K562 (cell line): Measurements from ENCODE around the gene GSTM2. TPM values are rescaled to one million over a fixed set of nuclear protein-coding genes. Genes with fewer than 3 reads are reported as not detected.

Experiments used
- AFF1 ChIP-seq, 2 experiments: fragments of 450-650 bp; IDR thresholded peaks; 2 replicates each; pipeline ENCODE4 v1.6.1; 2018; ENCODE audit warnings: mild to moderate bottlenecking in 2 of 2, low read depth in 1 of 2; ENCODE audit not compliant: partially characterized antibody in 2 of 2
- BRD9 ChIP-seq: fragments of 450-650 bp; IDR thresholded peaks from 2 replicates; pipeline ENCODE4 v1.6.1; 2018; ENCODE audit warnings: low read depth; ENCODE audit not compliant: partially characterized antibody
- CEBPG ChIP-seq, 3 experiments: fragments of 200-800 bp in 1 of 3; sonication (Bioruptor generic) in 1 of 3; sonication (generic) in 1 of 3; formaldehyde crosslinking in 1 of 3; IDR thresholded peaks in 2 of 3; conservative IDR thresholded peaks in 1 of 3; 2 replicates each; pipeline versions ENCODE4 v1.6.1 to v1.8.0; 2016 to 2022; ENCODE audit warnings: missing compliant biosample characterization in 2 of 3, missing genetic modification characterization in 2 of 3, mild to moderate bottlenecking in 1 of 3, missing genetic modification reagents in 1 of 3
- CREB3 ChIP-seq: fragments of 450-650 bp; conservative IDR thresholded peaks from 2 replicates; pipeline ENCODE4 v1.6.1; 2016; ENCODE audit warnings: missing genetic modification characterization, low read depth, mild to moderate bottlenecking, missing compliant biosample characterization, moderate library complexity
- EHMT2 ChIP-seq: fragments of 450-650 bp; IDR thresholded peaks from 2 replicates; pipeline ENCODE4 v1.6.1; 2018; ENCODE audit warnings: antibody characterized with exemption
- ERF ChIP-seq: fragments of 450-650 bp; formaldehyde crosslinking; IDR thresholded peaks from 2 replicates; pipeline ENCODE4 v1.4.0; 2020; ENCODE audit warnings: mild to moderate bottlenecking, mixed read lengths
- ETV1 ChIP-seq: fragments of 450-650 bp; conservative IDR thresholded peaks from 2 replicates; pipeline ENCODE4 v1.6.1; 2016; ENCODE audit warnings: missing genetic modification characterization, control low read depth, low read depth, missing compliant biosample characterization
- FOS ChIP-seq: IDR thresholded peaks from 3 replicates; pipeline ENCODE4 v1.6.1; 2011; ENCODE audit not compliant: insufficient read length; ENCODE audit errors: extremely low read depth
- FOSL1 ChIP-seq: fragments of 200-800 bp; sonication (Bioruptor generic); conservative IDR thresholded peaks from 2 replicates; pipeline ENCODE4 v1.6.1; 2016; ENCODE audit warnings: missing genetic modification characterization, missing compliant biosample characterization
- GATAD2B ChIP-seq: fragments of 450-650 bp; IDR thresholded peaks from 2 replicates; pipeline ENCODE4 v1.6.1; 2017; ENCODE audit warnings: mild to moderate bottlenecking, borderline replicate concordance
- KAT2B ChIP-seq: IDR thresholded peaks from one replicate; pipeline ENCODE4 v1.6.1; 2012; ENCODE audit warnings: low read depth, mild to moderate bottlenecking, control low read depth, inconsistent platforms, low read length, moderate library complexity
- NFE2L1 ChIP-seq: fragments of 450-650 bp; IDR thresholded peaks from 2 replicates; pipeline ENCODE4 v1.6.1; 2016; ENCODE audit warnings: missing genetic modification characterization, low read depth, mild to moderate bottlenecking, missing compliant biosample characterization, moderate library complexity, borderline replicate concordance
- NFIX ChIP-seq: fragments of 250-450 bp; sonication (Bioruptor Pico); IDR thresholded peaks from 2 replicates; pipeline ENCODE4 v1.4.0; 2020; ENCODE audit warnings: low read depth, mild to moderate bottlenecking, moderate library complexity
- NR1H2 ChIP-seq: sonication (generic); formaldehyde crosslinking; IDR thresholded peaks from 2 replicates; pipeline ENCODE4 v1.4.0; 2020; ENCODE audit warnings: mild to moderate bottlenecking, missing genetic modification reagents
- RNF2 ChIP-seq: sonication (generic); IDR thresholded peaks from 2 replicates; pipeline ENCODE4 v1.6.1; 2016
- SMARCB1 ChIP-seq: IDR thresholded peaks from 2 replicates; pipeline ENCODE4 v1.6.1; 2011; ENCODE audit warnings: improper control_type of control experiment, low read depth; ENCODE audit not compliant: insufficient read length
- TFAP4 ChIP-seq: sonication (generic); formaldehyde crosslinking; IDR thresholded peaks from 2 replicates; pipeline ENCODE4 v1.8.0; 2022; ENCODE audit warnings: missing genetic modification reagents, mild to moderate bottlenecking, moderate library complexity, borderline replicate concordance
- ZNF253 ChIP-seq: fragments of 250-450 bp; sonication (Bioruptor Pico); conservative IDR thresholded peaks from 2 replicates; pipeline ENCODE4 v1.6.1; 2021; ENCODE audit warnings: mild to moderate bottlenecking
- ZNF586 ChIP-seq: fragments of 450-650 bp; formaldehyde crosslinking; conservative IDR thresholded peaks from 2 replicates; pipeline ENCODE4 v1.4.0; 2020; ENCODE audit warnings: mild to moderate bottlenecking, moderate library complexity
- ZNF644 ChIP-seq: fragments of 200-800 bp; sonication (Bioruptor generic); IDR thresholded peaks from 2 replicates; pipeline ENCODE4 v1.6.1; 2016; ENCODE audit warnings: low read depth, missing genetic modification characterization, missing compliant biosample characterization
- ZNF75A ChIP-seq: fragments of 450-650 bp; formaldehyde crosslinking; IDR thresholded peaks from 2 replicates; pipeline ENCODE4 v1.4.0; 2020; ENCODE audit warnings: mild to moderate bottlenecking
- ZNF77 ChIP-seq: fragments of 250-450 bp; sonication (Bioruptor Pico); IDR thresholded peaks from 2 replicates; pipeline ENCODE4 v1.5.0; 2020
- polyA plus RNA-seq, 8 experiments: library from polyadenylated mRNA; depleted of rRNA in 4 of 8; stranded (reverse) in 5 of 8; unstranded in 3 of 8; fragments of >200 nt; fragmentation: Nextera tagmentation in 2 of 8; fragmentation: Illumina TruSeq in 1 of 8; extraction: Ambion mirVana in 2 of 8; extraction: Trizol in 1 of 8; gene quantifications; 2 replicates each; pipeline versions ENCODE4 v1.2.1 to v1.2.3, GENCODE V29; 2011 to 2014; ENCODE audit warnings: inconsistent platforms in 1 of 8, missing spikeins in 1 of 8
- total RNA-seq, 7 experiments: library from RNA; depleted of rRNA in 6 of 7; stranded (reverse); fragments of >200 nt in 6 of 7; fragmentation: Illumina TruSeq in 2 of 7; extraction: Trizol in 2 of 7; gene quantifications; 2 replicates each; pipeline versions ENCODE4 v1.2.1 to v1.2.3, GENCODE V29; 2011 to 2021; ENCODE audit warnings: low replicate concordance in 1 of 7

GSTM2 gene
- total and polyA plus RNA-seq, 9 of the 15 experiments (the other 6 are each of a cell fraction or from before 2014, with no cell fraction given): 1.6 to 15.1 (median 6.8) TPM

GRCh38 chr1:109719337-109719837, 51.5 kb downstream of the GSTM2 start (continued):
- no peak for TF ChIP-seq ZNF586 (CRISPR knock-in tag)
- no peak for TF ChIP-seq NR1H2 (CRISPR knock-in tag)
- no peak for TF ChIP-seq RNF2
- TF ChIP-seq SMARCB1: no peak
- TF ChIP-seq BRD9: peak; percentile 29
- no peak for TF ChIP-seq ZNF75A (CRISPR knock-in tag)
- TF ChIP-seq ZNF253 (CRISPR knock-in tag): no peak
- TF ChIP-seq ZNF77 (CRISPR knock-in tag): no peak
- no peak for TF ChIP-seq TFAP4 (CRISPR knock-in tag)
- peak; percentile 50 for TF ChIP-seq ETV1 (tag)
- TF ChIP-seq EHMT2: no peak
- TF ChIP-seq FOSL1 (tag): peak; percentile 88
- TF ChIP-seq FOS: no peak
- no peak for TF ChIP-seq KAT2B
- peak; percentile 82 for TF ChIP-seq GATAD2B
- TF ChIP-seq ERF: no peak
- TF ChIP-seq NFE2L1 (tag): peak; percentile 99
- TF ChIP-seq ZNF644 (tag): peak; percentile 72
- peak; percentile 88; the same call in 1 of the 2 replicates for TF ChIP-seq CREB3 (tag)
- TF ChIP-seq CEBPG (CRISPR knock-in tag; IDR thresholded peaks at IDR 0.05): no peak
- no peak for TF ChIP-seq CEBPG (tag; conservative IDR thresholded peaks at IDR 0.05 in 1 of 2, IDR thresholded peaks at IDR 0.05 in 1 of 2)
- TF ChIP-seq AFF1 (IDR thresholded peaks at IDR 0.05; ENCODE audit: low read depth in 1 of 2, partially characterized antibody in 2 of 2): peak in 1 of 2 experiments; percentile 82
- TF ChIP-seq NFIX (CRISPR knock-in tag): no peak
